ENCODE measurements around the gene NDUFA12.
"Not testable (repeated sequence)": the region's sequence is repeated elsewhere in the genome, so short reads cannot be mapped to it uniquely, and the experiment has no call there.

Gene NDUFA12

DNA sequence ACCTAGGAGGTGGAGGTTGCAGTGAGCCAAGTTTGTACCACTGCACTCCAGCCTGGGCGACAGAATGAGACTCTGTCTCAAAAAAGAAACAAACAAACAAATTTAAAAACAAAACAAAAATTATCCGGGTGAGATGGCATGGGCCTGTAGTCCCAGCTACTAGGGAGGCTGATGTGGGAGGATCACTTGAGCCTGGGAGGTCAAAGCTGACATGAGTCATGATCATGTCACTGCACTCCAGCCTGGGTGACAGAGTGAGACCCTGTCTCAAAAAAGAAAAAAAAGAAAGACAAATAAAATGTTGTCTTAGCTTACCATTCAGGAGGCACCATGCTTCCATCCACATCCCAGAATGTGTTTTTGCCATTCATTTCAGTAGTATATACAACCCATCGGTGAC, 9.6 kb downstream of the NDUFA12 start:
- Mint-ChIP-seq H3K36me3 (peaks cover 41% of the 10 kb centered on the region), H3K4me1 (peaks cover 20% of the 10 kb centered on the region)
- not testable (repeated sequence) for H3K27me3 Mint-ChIP-seq, ATAC-seq, H3K27ac Mint-ChIP-seq, H3K9me3 Mint-ChIP-seq, H3K4me3 Mint-ChIP-seq

DNA sequence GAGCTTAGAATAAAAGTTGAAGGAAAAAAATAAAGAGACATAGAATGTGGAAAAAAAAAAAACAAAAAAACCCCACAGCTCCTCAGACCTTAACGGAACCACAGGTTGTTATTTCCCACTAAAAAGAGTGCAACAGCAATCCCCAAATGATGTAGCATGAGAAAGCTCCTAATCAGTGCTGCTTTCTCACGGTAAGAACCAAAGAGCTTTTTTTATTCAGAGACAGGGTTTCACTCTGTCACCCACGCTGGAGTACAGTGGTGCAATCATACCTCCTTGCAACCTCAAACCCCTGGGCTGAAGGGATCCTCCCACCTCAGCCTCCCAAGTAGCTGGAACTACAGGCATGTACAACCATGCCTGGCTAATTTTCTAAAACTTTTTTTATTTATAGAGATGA, 13.3 kb downstream of the NDUFA12 start:
- Mint-ChIP-seq H3K27ac (no peak overlapping the region), H3K36me3 (peaks cover 57% of the 10 kb centered on the region), H3K27me3 (no peaks in the 10 kb centered on the region), H3K4me3 (no peak overlapping the region), H3K9me3 (no peaks in the 10 kb centered on the region), H3K4me1 (peaks cover 13% of the 10 kb centered on the region)
- no peak for ATAC-seq

DNA sequence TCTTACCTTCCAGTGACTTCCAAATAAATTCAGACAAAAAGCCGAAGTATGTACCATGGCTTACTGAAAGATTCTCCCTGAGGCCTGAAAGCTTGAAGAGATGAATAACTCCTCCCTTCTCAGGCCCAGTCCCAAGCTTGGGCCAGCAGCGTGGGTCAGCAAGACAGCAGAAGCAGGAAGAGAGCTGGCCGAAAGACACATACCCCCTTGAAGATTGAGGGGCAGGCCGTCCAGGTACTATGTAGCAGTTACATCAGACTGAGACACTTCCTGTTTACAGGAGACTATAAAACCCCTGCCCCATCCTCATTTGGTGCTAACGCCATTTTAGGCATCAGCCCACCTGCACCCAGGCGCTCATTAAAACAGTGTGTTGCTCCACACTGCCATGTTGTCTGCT, 15.0 kb downstream of the NDUFA12 start:
- H3K27ac Mint-ChIP-seq: no peak overlapping the region
- ATAC-seq: no peak
- peaks cover 57% of the 10 kb centered on the region for H3K36me3 Mint-ChIP-seq
- H3K27me3 Mint-ChIP-seq: no peaks in the 10 kb centered on the region
- no peak overlapping the region for H3K4me3 Mint-ChIP-seq
- H3K9me3 Mint-ChIP-seq: no peaks in the 10 kb centered on the region
- H3K4me1 Mint-ChIP-seq: peaks cover 19% of the 10 kb centered on the region

DNA sequence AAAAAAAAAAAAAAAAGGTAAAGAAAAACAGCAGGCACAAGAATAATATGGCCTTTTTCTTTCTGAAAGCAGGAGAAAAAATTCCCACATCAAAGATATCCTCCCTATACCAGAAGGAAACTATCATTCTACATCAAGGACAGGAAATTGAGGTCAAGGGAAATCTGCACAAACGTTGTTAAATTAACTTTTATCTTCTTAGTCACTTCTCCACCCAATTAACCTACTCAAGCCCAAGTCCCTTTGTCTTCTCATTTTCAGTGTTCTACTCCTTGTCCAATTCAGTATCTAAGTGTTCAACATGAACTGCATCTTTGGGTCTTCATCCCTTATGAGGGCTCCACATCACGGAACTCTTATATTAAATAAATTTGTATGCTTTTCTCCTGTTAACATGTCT, 15.7 kb downstream of the NDUFA12 start:
- H3K9me3 Mint-ChIP-seq: no peaks in the 10 kb centered on the region
- no peak for ATAC-seq
- H3K27ac Mint-ChIP-seq: no peak overlapping the region
- H3K36me3 Mint-ChIP-seq: peaks cover 61% of the 10 kb centered on the region
- no peaks in the 10 kb centered on the region for H3K27me3 Mint-ChIP-seq
- peaks cover 19% of the 10 kb centered on the region for H3K4me1 Mint-ChIP-seq
- H3K4me3 Mint-ChIP-seq: no peak overlapping the region

DNA sequence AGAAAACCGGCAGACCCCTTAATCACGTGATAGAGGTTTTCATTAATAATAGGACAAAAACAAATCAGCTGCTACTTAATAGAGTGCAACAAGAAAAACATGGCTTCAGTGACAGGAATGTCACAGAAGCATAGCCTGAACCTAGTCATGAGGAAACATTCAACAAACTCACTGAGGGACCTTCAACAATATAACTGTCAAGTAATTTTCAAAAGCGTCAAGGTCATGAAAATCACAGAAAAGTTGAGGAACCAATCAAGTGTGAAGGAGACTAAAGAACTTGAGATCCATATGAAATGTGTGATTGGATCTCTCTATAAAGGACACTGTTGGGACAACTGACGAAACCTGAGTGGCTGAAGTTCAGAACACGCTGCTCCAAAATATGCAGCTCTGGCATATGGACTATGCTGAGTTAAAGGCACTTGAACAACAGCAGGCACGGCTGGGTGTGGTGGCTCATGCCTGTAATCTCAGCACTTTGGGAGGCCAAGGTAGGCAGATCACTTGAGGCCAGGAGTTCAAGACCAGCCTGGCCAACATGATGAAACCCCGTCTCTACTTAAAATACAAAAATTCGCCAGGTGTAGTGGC, 16.3 kb downstream of the NDUFA12 start:
- H3K27me3 Mint-ChIP-seq: no peaks in the 10 kb centered on the region
- no peak overlapping the region for H3K27ac Mint-ChIP-seq
- H3K4me3 Mint-ChIP-seq: no peak overlapping the region
- no peaks in the 10 kb centered on the region for H3K9me3 Mint-ChIP-seq
- no peak for ATAC-seq
- H3K4me1 Mint-ChIP-seq: peaks cover 19% of the 10 kb centered on the region
- H3K36me3 Mint-ChIP-seq: peaks cover 55% of the 10 kb centered on the region

DNA sequence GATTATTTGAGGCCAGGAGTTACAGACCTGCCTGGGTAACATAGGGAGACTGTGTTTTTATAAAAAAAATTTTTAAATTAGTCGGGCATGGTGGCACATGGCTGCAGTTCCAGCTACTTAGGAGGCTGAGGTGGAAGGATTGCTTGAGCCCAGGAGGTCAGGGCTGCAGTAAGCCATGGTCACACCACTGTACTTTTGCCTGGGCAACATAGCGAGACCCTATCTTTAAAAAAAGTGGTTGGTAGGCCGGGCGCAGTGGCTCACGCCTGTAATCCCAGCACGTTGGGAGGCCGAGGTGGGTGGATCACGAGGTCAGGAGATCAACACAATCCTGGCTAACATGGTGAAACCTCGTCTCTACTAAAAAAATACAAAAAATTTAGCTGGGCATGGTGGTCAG, 18.4 kb downstream of the NDUFA12 start:
- H3K9me3 Mint-ChIP-seq, H3K4me3 Mint-ChIP-seq, H3K27ac Mint-ChIP-seq, H3K27me3 Mint-ChIP-seq, ATAC-seq: not testable (repeated sequence)
- Mint-ChIP-seq H3K36me3 (peaks cover 47% of the 10 kb centered on the region), H3K4me1 (peaks cover 19% of the 10 kb centered on the region)

DNA sequence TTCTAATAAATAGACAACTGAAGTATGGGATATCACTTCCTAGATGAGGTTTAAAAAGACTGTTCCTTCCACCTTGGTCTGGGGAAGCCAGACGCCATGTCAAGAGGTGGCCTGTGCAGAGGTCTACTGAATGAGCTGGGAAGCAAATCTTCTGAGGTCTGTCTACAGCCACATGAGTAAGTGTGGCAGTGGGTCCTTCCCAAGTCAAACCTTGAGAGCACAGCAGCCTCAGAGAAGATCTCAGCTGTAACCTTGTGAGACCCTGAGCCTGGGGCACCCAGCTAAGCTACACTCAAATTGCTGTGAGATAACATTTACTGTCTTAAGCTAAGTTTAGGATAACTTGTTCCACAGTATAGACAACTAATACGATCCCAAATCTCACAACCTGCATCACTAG, 20.2 kb downstream of the NDUFA12 start:
- no peak overlapping the region for H3K27ac Mint-ChIP-seq
- H3K4me1 Mint-ChIP-seq: peaks cover 13% of the 10 kb centered on the region
- H3K9me3 Mint-ChIP-seq: no peaks in the 10 kb centered on the region
- H3K4me3 Mint-ChIP-seq: no peak overlapping the region
- H3K27me3 Mint-ChIP-seq: no peaks in the 10 kb centered on the region
- ATAC-seq: no peak
- peaks cover 42% of the 10 kb centered on the region for H3K36me3 Mint-ChIP-seq

DNA sequence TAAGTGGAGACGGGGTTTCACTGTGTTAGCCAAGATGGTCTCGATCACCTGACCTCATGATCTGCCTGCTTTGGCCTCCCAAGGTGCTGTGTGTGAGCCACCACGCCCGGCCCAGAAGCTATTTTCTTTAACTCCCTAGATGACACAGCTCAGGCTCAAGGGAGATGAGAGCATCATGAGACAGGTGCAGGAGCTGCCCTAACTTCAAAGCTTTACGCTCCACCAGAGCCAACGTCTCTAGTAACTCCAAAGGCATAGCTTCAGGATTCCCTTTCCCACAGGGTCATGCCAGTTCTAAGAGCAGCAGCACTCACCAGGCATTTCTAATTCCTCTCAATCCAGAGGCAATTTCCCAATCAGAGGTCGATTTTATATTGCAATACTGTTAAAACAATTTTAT, 21.0 kb downstream of the NDUFA12 start:
- no peak overlapping the region for H3K4me3 Mint-ChIP-seq
- peaks cover 39% of the 10 kb centered on the region for H3K36me3 Mint-ChIP-seq
- H3K4me1 Mint-ChIP-seq: peaks cover 6% of the 10 kb centered on the region
- no peak for ATAC-seq
- no peaks in the 10 kb centered on the region for H3K27me3 Mint-ChIP-seq
- no peaks in the 10 kb centered on the region for H3K9me3 Mint-ChIP-seq
- H3K27ac Mint-ChIP-seq: no peak overlapping the region

DNA sequence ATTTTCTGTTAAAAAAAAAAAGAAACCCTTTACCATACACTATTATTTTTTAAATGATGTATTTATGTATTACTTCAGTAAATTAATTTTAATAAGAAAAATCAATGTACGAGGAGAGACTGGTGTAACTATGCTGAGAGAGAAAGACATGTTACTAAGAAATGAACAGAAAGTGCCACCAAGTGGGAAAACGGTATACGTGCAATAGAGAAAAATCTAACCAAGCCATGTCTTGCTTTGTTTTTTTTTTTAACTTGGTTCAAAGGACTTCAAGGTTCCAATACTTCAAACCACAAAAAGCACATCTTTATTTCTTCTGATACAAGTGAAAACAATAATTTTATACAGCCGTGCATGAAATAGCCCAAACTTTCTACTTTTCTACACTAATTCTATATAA, 22.9 kb downstream of the NDUFA12 start:
- H3K36me3 Mint-ChIP-seq: peaks cover 30% of the 10 kb centered on the region
- peaks cover 6% of the 10 kb centered on the region for H3K4me1 Mint-ChIP-seq
- no peak overlapping the region for H3K4me3 Mint-ChIP-seq
- ATAC-seq: no peak
- no peak overlapping the region for H3K27ac Mint-ChIP-seq
- no peaks in the 10 kb centered on the region for H3K9me3 Mint-ChIP-seq
- no peaks in the 10 kb centered on the region for H3K27me3 Mint-ChIP-seq

DNA sequence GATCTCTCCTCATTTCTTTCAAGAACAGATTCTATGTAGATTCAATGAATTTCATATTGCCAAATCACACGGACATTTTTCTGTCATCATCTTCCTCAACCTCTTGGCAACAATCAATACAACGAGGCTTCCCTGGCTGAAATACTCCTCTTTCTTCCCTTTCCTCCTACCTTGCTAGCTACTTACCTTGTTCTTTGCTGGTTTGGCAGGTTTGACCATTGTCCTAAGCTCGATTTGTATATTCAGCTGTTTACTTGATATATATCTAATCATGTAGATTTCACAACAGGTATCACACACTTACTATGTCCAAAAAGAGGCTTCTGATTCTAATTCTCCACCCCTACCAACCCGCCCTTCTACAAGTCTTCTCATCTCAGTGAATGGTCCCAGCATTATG, 23.6 kb downstream of the NDUFA12 start:
- no peak overlapping the region for H3K27ac Mint-ChIP-seq
- H3K4me1 Mint-ChIP-seq: peaks cover 6% of the 10 kb centered on the region
- no peaks in the 10 kb centered on the region for H3K9me3 Mint-ChIP-seq
- no peak for ATAC-seq
- no peak overlapping the region for H3K4me3 Mint-ChIP-seq
- peaks cover 35% of the 10 kb centered on the region for H3K36me3 Mint-ChIP-seq
- no peaks in the 10 kb centered on the region for H3K27me3 Mint-ChIP-seq

DNA sequence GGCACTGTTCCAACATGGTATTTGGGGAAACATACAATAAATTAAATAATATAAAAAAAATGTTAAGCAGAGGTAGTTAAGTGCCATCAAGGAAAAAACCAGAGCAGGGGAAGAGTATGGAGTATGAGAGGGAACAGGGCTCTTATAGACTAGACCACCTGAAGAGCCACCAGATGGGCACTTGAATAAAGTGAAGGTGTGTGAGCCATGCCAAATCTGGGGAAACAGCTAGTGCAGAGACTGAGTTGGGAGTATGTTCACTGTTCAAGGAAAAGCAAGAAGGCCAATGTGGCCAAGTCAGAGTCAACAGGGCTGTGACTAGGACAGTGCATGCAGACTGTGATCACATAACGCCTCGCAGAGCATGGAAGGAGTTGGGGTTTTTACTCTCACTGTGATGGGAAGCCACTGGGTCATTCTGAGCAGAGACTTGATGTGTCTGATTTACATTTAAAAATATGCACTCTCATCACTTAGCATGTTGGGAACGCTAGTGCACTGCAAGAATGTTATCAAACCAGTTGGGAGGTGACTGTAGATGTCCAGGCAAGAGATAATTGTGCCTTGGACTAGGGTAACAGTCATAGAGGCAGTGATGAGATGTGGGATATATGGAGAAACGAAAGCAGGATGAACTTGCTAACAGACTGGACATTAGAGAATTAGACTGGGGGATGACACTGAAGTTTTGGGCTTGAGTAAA, 25.6 kb downstream of the NDUFA12 start:
- no peaks in the 10 kb centered on the region for H3K9me3 Mint-ChIP-seq
- H3K4me3 Mint-ChIP-seq: no peak overlapping the region
- H3K27me3 Mint-ChIP-seq: no peaks in the 10 kb centered on the region
- no peak overlapping the region for H3K27ac Mint-ChIP-seq
- no peak for ATAC-seq
- no peaks in the 10 kb centered on the region for H3K4me1 Mint-ChIP-seq
- H3K36me3 Mint-ChIP-seq: peaks cover 34% of the 10 kb centered on the region

DNA sequence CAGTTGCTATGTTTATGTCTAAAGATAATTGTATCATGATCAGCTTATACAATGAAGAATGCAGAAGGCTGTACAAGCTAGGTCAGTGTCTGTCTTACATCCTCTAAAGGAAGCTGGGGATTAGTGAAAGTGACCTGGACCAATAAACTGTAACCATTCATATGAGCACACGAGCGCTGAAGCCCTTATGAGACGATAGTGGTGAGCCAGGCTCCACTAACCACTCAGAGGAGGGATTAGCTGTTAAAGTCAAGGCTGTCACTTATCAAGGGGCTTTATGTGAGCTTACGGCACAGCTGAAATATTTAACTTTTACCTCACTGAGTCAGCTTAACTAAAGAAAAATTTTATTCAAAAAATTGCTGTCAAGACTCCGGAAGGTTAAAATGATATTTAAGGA, 30.3 kb downstream of the NDUFA12 start:
- Mint-ChIP-seq H3K36me3 (peaks cover 51% of the 10 kb centered on the region), H3K27me3 (no peaks in the 10 kb centered on the region), H3K4me1 (peaks cover 22% of the 10 kb centered on the region), H3K9me3 (no peaks in the 10 kb centered on the region), H3K4me3 (no peak overlapping the region), H3K27ac (no peak overlapping the region)
- ATAC-seq: no peak

DNA sequence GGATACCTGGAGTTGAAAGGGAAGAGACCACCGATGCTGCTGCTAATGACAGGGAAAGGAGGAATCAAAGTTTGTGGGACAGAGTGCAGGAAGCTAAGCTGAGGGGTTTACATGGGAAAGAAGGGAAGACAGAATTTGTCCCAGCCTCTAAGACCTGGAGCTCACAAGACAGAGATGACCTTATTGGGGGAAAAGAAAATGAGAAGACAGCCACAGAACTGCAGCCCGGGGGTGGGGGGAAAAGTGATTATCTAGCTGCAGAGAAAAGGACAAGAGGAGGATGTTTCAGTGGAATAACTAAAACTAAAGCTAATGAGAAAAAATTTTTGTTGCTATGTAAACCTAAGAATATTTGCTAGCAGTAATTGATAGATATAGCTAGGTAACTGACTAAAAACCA, 30.7 kb downstream of the NDUFA12 start:
- H3K4me3 Mint-ChIP-seq: no peak overlapping the region
- peaks cover 48% of the 10 kb centered on the region for H3K36me3 Mint-ChIP-seq
- H3K9me3 Mint-ChIP-seq: no peaks in the 10 kb centered on the region
- no peak overlapping the region for H3K27ac Mint-ChIP-seq
- H3K4me1 Mint-ChIP-seq: peaks cover 24% of the 10 kb centered on the region
- H3K27me3 Mint-ChIP-seq: no peaks in the 10 kb centered on the region
- no peak for ATAC-seq

DNA sequence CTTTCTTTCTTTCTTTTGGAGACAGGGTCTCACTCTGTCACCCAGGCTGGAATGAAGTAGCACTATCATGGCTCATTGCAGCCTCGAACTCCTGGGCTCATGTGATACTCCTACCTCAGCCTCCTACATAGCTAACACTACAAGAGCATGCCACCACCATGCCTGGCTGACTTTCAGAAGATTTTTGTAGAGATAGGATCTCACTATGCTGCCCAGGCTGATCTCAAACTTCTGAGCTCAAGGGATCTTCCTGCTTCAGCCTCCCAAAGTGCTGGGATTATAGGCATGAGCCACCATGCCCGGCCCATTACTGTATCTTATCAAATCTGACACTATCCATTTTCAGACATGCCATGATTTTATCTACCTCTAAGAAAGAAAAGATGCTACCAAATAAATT, 31.6 kb downstream of the NDUFA12 start:
- no peaks in the 10 kb centered on the region for H3K27me3 Mint-ChIP-seq
- H3K27ac Mint-ChIP-seq: no peak overlapping the region
- no peak for ATAC-seq

DNA sequence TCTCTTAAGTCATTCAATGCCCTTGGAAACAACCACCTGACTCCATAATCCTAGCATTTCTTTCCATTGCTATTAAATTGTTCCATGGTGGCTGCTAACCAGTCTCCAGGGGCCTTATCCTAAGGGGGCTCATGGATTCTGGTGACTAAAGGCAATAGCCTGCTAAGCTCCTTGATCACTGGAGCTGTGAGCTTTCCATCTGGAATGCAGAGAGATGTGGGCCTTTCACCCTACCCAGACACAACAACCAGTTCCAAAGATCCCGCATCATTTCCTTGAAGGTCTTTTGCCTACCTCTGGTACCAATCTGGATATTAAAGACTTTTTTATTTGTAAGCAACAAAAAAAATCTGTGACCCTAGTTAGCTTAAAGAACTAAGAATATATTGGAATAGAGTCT, 32.9 kb downstream of the NDUFA12 start:
- H3K27ac Mint-ChIP-seq: no peak overlapping the region
- ATAC-seq: no peak
- H3K36me3 Mint-ChIP-seq: peaks cover 44% of the 10 kb centered on the region
- H3K9me3 Mint-ChIP-seq: no peaks in the 10 kb centered on the region
- no peak overlapping the region for H3K4me3 Mint-ChIP-seq
- H3K27me3 Mint-ChIP-seq: no peaks in the 10 kb centered on the region
- H3K4me1 Mint-ChIP-seq: peaks cover 31% of the 10 kb centered on the region

More for the DNA sequence above, 31.6 kb downstream of the NDUFA12 start:
- H3K36me3 Mint-ChIP-seq: peaks cover 48% of the 10 kb centered on the region
- H3K4me1 Mint-ChIP-seq: peaks cover 31% of the 10 kb centered on the region
- H3K9me3 Mint-ChIP-seq: no peaks in the 10 kb centered on the region
- no peak overlapping the region for H3K4me3 Mint-ChIP-seq

DNA sequence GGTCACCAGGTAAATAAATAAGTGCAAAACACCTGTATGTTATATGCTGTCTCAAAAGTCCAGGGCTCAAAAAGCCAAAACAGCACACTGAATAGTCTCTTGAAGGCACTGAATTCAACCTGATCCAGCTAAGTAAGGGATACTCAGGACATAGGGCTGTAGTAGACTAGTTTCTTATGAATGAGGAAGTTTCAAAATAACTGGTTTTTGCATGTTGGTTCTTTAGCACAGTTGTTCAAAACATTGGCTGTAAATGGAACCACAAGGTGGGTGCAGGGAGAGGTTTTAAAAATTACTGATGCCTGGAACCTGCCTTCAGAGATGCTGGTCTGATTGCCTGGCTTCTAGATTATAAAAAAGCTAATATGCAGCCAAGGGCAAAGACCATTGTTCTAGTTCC, 34.1 kb downstream of the NDUFA12 start:
- H3K36me3 Mint-ChIP-seq: peaks cover 34% of the 10 kb centered on the region
- ATAC-seq: peak; percentile 73
- no peaks in the 10 kb centered on the region for H3K27me3 Mint-ChIP-seq
- H3K4me3 Mint-ChIP-seq: no peak overlapping the region
- H3K4me1 Mint-ChIP-seq: peaks cover 31% of the 10 kb centered on the region
- no peaks in the 10 kb centered on the region for H3K9me3 Mint-ChIP-seq
- H3K27ac Mint-ChIP-seq: no peak overlapping the region

Measured in stimulated activated memory B cell treated with anti-CD40 and anti-IgM and Interleukin-4, amounts not matched to agents 10 μg/mL and 1 μg/mL and 100 μg/mL, for 72 hours (primary cell).